HL-60 (cell line): ENCODE results near the gene ITGB1BP2.
A peak's percentile ranks its signal among the peaks of the same experiment; 100 is the strongest.
"Not testable (repeated sequence)": the region's sequence is repeated elsewhere in the genome, so short reads cannot be mapped to it uniquely, and the experiment has no call there.

ENCODE experiments used
- DNase-seq, 2 experiments: peaks; one replicate each; pipeline ENCODE4 v3.0.0-alpha.2; 2010 to 2020; ENCODE audit warnings: low read depth in 1 of 2, low spot score in 1 of 2
- H3K27ac ChIP-seq: fragments of 250-450 bp; sonication (Bioruptor Pico); replicated peaks from 2 replicates; pipeline ENCODE4 v1.5.1; 2020; ENCODE audit warnings: mild to moderate bottlenecking, moderate library complexity
- H3K27me3 ChIP-seq: fragments of 250-450 bp; sonication (Bioruptor Pico); 2 replicates; pipeline ENCODE4 v1.5.1; 2021; ENCODE audit warnings: mild to moderate bottlenecking, moderate library complexity; ENCODE audit not compliant: insufficient read depth, poor library complexity, severe bottlenecking
- H3K4me3 ChIP-seq: replicated peaks from 2 replicates; pipeline ENCODE4 v1.5.1; 2011; ENCODE audit warnings: mild to moderate bottlenecking, control low read depth, low read length; ENCODE audit not compliant: insufficient read depth
- CTCF ChIP-seq: IDR thresholded peaks from one replicate; pipeline ENCODE4 v1.5.1; 2011; ENCODE audit warnings: low read length, control low read depth, inconsistent platforms; ENCODE audit not compliant: insufficient read depth
- GABPA ChIP-seq: IDR thresholded peaks from 2 replicates; pipeline ENCODE4 v1.6.1; 2012; ENCODE audit warnings: low read depth
- POLR2AphosphoS5 ChIP-seq: IDR thresholded peaks from 2 replicates; pipeline ENCODE4 v1.6.1; 2012; ENCODE audit warnings: low read depth
- REST ChIP-seq: IDR thresholded peaks from 2 replicates; pipeline ENCODE4 v1.6.1; 2012; ENCODE audit warnings: low read depth; ENCODE audit not compliant: insufficient replicate concordance
- SPI1 ChIP-seq: IDR thresholded peaks from 2 replicates; pipeline ENCODE4 v1.6.1; 2012; ENCODE audit warnings: low read depth, mild to moderate bottlenecking, borderline replicate concordance

ITGB1BP2 gene

GRCh38 chrX:71269801-71270395 is 31.7 kb upstream of the ITGB1BP2 start:
- DNase-seq, result no peak
- no peak overlapping the region for H3K27ac ChIP-seq
- TF ChIP-seq REST, result no peak
- no peak for TF ChIP-seq GABPA
- TF ChIP-seq SPI1, result no peak
- no peak for TF ChIP-seq CTCF
- no peak overlapping the region for H3K4me3 ChIP-seq
- no peaks in the 10 kb centered on the region for H3K27me3 ChIP-seq

- not testable (repeated sequence) for DNase-seq, H3K4me3 ChIP-seq, H3K27me3 ChIP-seq, H3K27ac ChIP-seq
These were observed 29.2 kb upstream of the ITGB1BP2 start for GRCh38 chrX:71272313-71272712.

- not testable (repeated sequence) for DNase-seq, H3K4me3 ChIP-seq, H3K27ac ChIP-seq, H3K27me3 ChIP-seq
These were observed 20.2 kb upstream of the ITGB1BP2 start for GRCh38 chrX:71281300-71281699.

- Histone ChIP-seq H3K4me3 (peak overlapping the region; percentile 29), H3K27ac (peak overlapping the region; percentile 97), H3K27me3 (no peaks in the 10 kb centered on the region)
- no peak for TF ChIP-seq GABPA
- no peak for TF ChIP-seq SPI1
- TF ChIP-seq REST, result no peak
- DNase-seq, result no peak
These were observed 18.8 kb upstream of the ITGB1BP2 start for GRCh38 chrX:71282514-71283402.

- peak; percentile 87 to 97 for DNase-seq
- peak within 1 kb of the TSS; percentile 54 for H3K4me3 ChIP-seq
- TF ChIP-seq CTCF (no peak), GABPA (peak; percentile 24; the same call in 1 of the 2 replicates), POLR2AphosphoS5 (peak; percentile 74; the same call in 1 of the 2 replicates)
- peak within 1 kb of the TSS; percentile 97 for H3K27ac ChIP-seq
- H3K27me3 ChIP-seq, result no peaks in the 10 kb centered on the region
These were observed 18.0 kb upstream of the ITGB1BP2 start, which contains the start of gene NONO for GRCh38 chrX:71283403-71284143. Gene NONO, plus strand, starts transcription at chrX:71283635. Its CDS starts 7,003 bp downstream, at chrX:71290638.
